WTC11 (cell line): ENCODE data around the gene RTKN2.

ENCODE experiments used
- ATF2 ChIP-seq: sonication (generic); formaldehyde crosslinking; IDR thresholded peaks from 2 replicates; pipeline ENCODE4 v1.8.1; 2022; ENCODE audit warnings: low read depth, missing genetic modification reagents, borderline replicate concordance
- ELF4 ChIP-seq: sonication (generic); formaldehyde crosslinking; IDR thresholded peaks from 2 replicates; pipeline ENCODE4 v1.8.1; 2022; ENCODE audit warnings: low read depth, mild to moderate bottlenecking, moderate library complexity, missing genetic modification reagents
- ETV6 ChIP-seq: sonication (generic); formaldehyde crosslinking; IDR thresholded peaks from 2 replicates; pipeline ENCODE4 v1.8.1; 2022; ENCODE audit warnings: mild to moderate bottlenecking, missing genetic modification reagents
- FOXJ3 ChIP-seq: sonication (generic); formaldehyde crosslinking; IDR thresholded peaks from 2 replicates; pipeline ENCODE4 v1.9.0; 2021; ENCODE audit warnings: missing genetic modification reagents, mild to moderate bottlenecking, borderline replicate concordance
- HMGXB4 ChIP-seq: sonication (generic); formaldehyde crosslinking; IDR thresholded peaks from 2 replicates; pipeline ENCODE4 v1.8.1; 2023; ENCODE audit warnings: mild to moderate bottlenecking, moderate library complexity, missing genetic modification reagents
- MYBL2 ChIP-seq: sonication (generic); formaldehyde crosslinking; IDR thresholded peaks from 2 replicates; pipeline ENCODE4 v1.8.1; 2023; ENCODE audit warnings: mild to moderate bottlenecking, moderate library complexity, missing genetic modification reagents
- TF ChIP-seq, protein P1 (sequence below): fragments of 200-600 bp; IDR thresholded peaks from 2 replicates; pipeline ENCODE4 v1.8.0; 2022; ENCODE audit warnings: antibody characterized with exemption
- TF ChIP-seq, protein P2 (sequence below): sonication (generic); formaldehyde crosslinking; IDR thresholded peaks from 2 replicates; pipeline ENCODE4 v1.8.1; 2022; ENCODE audit warnings: low read depth, mild to moderate bottlenecking, moderate library complexity, missing genetic modification reagents, borderline replicate concordance

DNA sequence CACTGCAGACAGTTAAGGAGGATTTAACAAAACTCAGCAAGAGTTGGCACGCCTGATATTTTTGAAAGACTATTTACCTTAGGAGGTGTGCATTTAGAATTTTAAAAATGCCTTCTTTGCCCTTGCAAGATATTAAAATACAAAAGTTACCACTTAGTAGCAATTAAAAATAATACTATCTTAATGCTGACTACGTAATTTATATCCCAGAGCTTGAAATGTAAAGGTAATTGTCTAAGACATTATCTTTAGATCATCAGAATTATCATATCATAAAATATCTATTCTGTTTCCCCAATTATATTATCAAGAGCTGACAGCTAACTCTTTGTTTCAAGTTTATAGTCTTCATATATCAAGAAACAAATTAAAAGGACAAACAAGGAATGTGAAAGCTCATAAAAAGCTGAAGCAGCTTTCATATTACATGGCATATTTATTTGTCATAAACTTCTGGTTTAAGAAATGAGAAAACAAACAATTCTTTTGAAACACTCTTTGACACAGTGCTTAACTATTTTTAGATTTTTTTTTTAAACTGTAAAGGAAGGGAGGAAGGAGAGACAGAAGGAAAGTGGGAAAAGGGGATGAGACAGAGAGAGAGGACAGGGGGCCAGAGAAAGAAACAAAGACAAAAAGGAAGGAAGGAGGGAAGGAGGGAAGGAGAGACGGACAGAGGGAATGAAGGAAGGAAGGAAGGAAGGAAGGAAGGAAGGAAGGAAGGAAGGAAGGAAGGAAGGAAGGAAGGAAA is 73.5 kb downstream of the RTKN2 start:
- no peak for TF ChIP-seq ETV6 (CRISPR knock-in tag)
- TF ChIP-seq, protein P1, sequence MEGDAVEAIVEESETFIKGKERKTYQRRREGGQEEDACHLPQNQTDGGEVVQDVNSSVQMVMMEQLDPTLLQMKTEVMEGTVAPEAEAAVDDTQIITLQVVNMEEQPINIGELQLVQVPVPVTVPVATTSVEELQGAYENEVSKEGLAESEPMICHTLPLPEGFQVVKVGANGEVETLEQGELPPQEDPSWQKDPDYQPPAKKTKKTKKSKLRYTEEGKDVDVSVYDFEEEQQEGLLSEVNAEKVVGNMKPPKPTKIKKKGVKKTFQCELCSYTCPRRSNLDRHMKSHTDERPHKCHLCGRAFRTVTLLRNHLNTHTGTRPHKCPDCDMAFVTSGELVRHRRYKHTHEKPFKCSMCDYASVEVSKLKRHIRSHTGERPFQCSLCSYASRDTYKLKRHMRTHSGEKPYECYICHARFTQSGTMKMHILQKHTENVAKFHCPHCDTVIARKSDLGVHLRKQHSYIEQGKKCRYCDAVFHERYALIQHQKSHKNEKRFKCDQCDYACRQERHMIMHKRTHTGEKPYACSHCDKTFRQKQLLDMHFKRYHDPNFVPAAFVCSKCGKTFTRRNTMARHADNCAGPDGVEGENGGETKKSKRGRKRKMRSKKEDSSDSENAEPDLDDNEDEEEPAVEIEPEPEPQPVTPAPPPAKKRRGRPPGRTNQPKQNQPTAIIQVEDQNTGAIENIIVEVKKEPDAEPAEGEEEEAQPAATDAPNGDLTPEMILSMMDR = no peak
- TF ChIP-seq, protein P2, sequence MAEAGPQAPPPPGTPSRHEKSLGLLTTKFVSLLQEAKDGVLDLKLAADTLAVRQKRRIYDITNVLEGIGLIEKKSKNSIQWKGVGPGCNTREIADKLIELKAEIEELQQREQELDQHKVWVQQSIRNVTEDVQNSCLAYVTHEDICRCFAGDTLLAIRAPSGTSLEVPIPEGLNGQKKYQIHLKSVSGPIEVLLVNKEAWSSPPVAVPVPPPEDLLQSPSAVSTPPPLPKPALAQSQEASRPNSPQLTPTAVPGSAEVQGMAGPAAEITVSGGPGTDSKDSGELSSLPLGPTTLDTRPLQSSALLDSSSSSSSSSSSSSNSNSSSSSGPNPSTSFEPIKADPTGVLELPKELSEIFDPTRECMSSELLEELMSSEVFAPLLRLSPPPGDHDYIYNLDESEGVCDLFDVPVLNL = no peak
- no peak for TF ChIP-seq FOXJ3 (CRISPR knock-in tag)
- TF ChIP-seq MYBL2 (CRISPR knock-in tag) = no peak
- TF ChIP-seq ELF4 (CRISPR knock-in tag) = no peak
- no peak for TF ChIP-seq ATF2 (CRISPR knock-in tag)
- no peak for TF ChIP-seq HMGXB4 (CRISPR knock-in tag)
